Endodermal cell (in vitro differentiated cells): ENCODE results near the gene ANO9. TPM values are rescaled to one million over a fixed set of nuclear protein-coding genes. Genes with fewer than 3 reads are reported as not detected.
A peak's percentile ranks its signal among the peaks of the same experiment; 100 is the strongest.
"Not testable (repeated sequence)": the region's sequence is repeated elsewhere in the genome, so short reads cannot be mapped to it uniquely, and the experiment has no call there.

ENCODE experiments used
- DNase-seq: peaks from one replicate; pipeline ENCODE4 v3.0.0-alpha.2; 2017
- H3K27ac ChIP-seq: 2 replicates; pipeline ENCODE4 v1.5.1; 2013; ENCODE audit warnings: mild to moderate bottlenecking, low read depth, low read length, moderate library complexity
- H3K27me3 ChIP-seq: 2 replicates; pipeline ENCODE4 v1.6.1; 2013; ENCODE audit warnings: mild to moderate bottlenecking, low read length, moderate library complexity; ENCODE audit not compliant: insufficient read depth, control insufficient read depth, poor library complexity, severe bottlenecking
- H3K36me3 ChIP-seq: 2 replicates; pipeline ENCODE4 v1.7.0; 2013; ENCODE audit warnings: mild to moderate bottlenecking, low read length, moderate library complexity; ENCODE audit not compliant: control insufficient read depth, insufficient read depth
- H3K4me1 ChIP-seq: one replicate; pipeline ENCODE4 v1.7.0; 2013; ENCODE audit warnings: low read length; ENCODE audit not compliant: control insufficient read depth, insufficient read depth
- H3K4me3 ChIP-seq: 2 replicates; pipeline ENCODE4 v1.5.1; 2013; ENCODE audit warnings: mild to moderate bottlenecking, low read length, moderate library complexity
- H3K9ac ChIP-seq: 2 replicates; pipeline ENCODE4 v1.6.1; 2013; ENCODE audit warnings: mild to moderate bottlenecking, low read length, moderate library complexity; ENCODE audit not compliant: poor library complexity, severe bottlenecking; ENCODE audit errors: extremely low read depth
- H3K9me3 ChIP-seq: 2 replicates; pipeline ENCODE4 v1.6.1; 2013; ENCODE audit warnings: mild to moderate bottlenecking, low read length, moderate library complexity; ENCODE audit not compliant: control insufficient read depth
- H3K27ac Mint-ChIP-seq: 2 replicates; pipeline ENCODE4 v1.8.0; 2020; ENCODE audit warnings: mixed read lengths
- H3K27me3 Mint-ChIP-seq: 2 replicates; pipeline ENCODE4 v1.8.0; 2021; ENCODE audit warnings: mild to moderate bottlenecking, mixed read lengths; ENCODE audit not compliant: insufficient read depth
- H3K36me3 Mint-ChIP-seq: 2 replicates; pipeline ENCODE4 v1.8.0; 2020; ENCODE audit warnings: low read depth, mixed read lengths
- H3K4me1 Mint-ChIP-seq: 2 replicates; pipeline ENCODE4 v1.8.0; 2020; ENCODE audit warnings: mixed read lengths
- H3K4me3 Mint-ChIP-seq: 2 replicates; pipeline ENCODE4 v1.8.0; 2020; ENCODE audit warnings: mild to moderate bottlenecking, moderate library complexity, mixed read lengths
- H3K9me3 Mint-ChIP-seq: 2 replicates; pipeline ENCODE4 v1.8.0; 2020; ENCODE audit warnings: mild to moderate bottlenecking, mixed read lengths
- WGBS, 2 experiments: methylation state at CpG; one replicate each; pipeline versions ENCODE4 v1.1.5 to v1.1.7; 2013; ENCODE audit warnings: missing lambda C conversion rate in 2 of 2, mixed read lengths in 1 of 2; ENCODE audit not compliant: insufficient coverage in 1 of 2, insufficient read length in 1 of 2; 5-methylcytosine and 5-hydroxymethylcytosine counted together
- total RNA-seq, 2 donors: library from RNA; stranded (reverse); fragmentation: NEBNext Ultra II Directional in 1 of 2; extraction: Animal tissue kit (Norgen Biotek cat#: 25700) in 1 of 2; gene quantifications; 2 replicates in 1 of 2; 3 replicates in 1 of 2; pipeline ENCODE4 v1.2.1, GENCODE V29; 2021
- TF ChIP-seq, protein P1 (sequence below): fragments of 200-600 bp; sonication (generic); conservative IDR thresholded peaks from 2 replicates; pipeline ENCODE4 v1.5.0; 2021; ENCODE audit warnings: antibody characterized with exemption, mild to moderate bottlenecking

ANO9 gene
- total RNA-seq, 2 donors from 2014 or later: 16.8 to 17.8 TPM

GRCh38 chr11:425301-425700, 16.5 kb downstream of the ANO9 start:
- Mint-ChIP-seq H3K4me3 (no peak overlapping the region), H3K27ac (no peak overlapping the region), H3K9me3 (peaks cover 6% of the 10 kb centered on the region), H3K27me3 (peaks cover 31% of the 10 kb centered on the region), H3K4me1 (peaks cover 8% of the 10 kb centered on the region), H3K36me3 (peaks cover 4% of the 10 kb centered on the region)
- WGBS, 2 experiments: 91 to 100% methylated on average over 1 to 4 of the region's 4 CpGs
- no peak overlapping the region for H3K4me3 ChIP-seq
- H3K9me3 ChIP-seq: no peaks in the 10 kb centered on the region
- no peaks in the 10 kb centered on the region for H3K4me1 ChIP-seq
- no peak overlapping the region for H3K9ac ChIP-seq
- peaks cover 10% of the 10 kb centered on the region for H3K27me3 ChIP-seq
- TF ChIP-seq, protein P1, sequence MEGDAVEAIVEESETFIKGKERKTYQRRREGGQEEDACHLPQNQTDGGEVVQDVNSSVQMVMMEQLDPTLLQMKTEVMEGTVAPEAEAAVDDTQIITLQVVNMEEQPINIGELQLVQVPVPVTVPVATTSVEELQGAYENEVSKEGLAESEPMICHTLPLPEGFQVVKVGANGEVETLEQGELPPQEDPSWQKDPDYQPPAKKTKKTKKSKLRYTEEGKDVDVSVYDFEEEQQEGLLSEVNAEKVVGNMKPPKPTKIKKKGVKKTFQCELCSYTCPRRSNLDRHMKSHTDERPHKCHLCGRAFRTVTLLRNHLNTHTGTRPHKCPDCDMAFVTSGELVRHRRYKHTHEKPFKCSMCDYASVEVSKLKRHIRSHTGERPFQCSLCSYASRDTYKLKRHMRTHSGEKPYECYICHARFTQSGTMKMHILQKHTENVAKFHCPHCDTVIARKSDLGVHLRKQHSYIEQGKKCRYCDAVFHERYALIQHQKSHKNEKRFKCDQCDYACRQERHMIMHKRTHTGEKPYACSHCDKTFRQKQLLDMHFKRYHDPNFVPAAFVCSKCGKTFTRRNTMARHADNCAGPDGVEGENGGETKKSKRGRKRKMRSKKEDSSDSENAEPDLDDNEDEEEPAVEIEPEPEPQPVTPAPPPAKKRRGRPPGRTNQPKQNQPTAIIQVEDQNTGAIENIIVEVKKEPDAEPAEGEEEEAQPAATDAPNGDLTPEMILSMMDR: no peak
- H3K27ac ChIP-seq: no peak overlapping the region
- peak; percentile 2 for DNase-seq
- H3K36me3 ChIP-seq: no peaks in the 10 kb centered on the region

DNA sequence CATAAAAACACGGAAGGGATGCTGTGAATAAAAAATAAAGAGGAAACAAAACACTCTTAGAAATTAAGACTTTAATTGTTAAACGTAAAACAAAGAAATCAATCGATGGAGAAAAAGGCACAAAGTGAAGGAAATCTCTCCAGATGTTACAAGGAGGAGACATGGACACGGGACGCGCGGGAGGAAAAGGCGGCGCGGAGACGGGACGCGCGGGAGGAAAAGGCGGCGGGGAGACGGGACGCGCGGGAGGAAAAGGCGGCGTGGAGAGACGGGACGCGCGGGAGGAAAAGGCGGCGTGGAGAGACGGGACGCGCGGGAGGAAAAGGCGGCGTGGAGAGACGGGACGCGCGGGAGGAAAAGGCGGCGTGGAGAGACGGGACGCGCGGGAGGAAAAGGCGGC, 17.0 kb downstream of the ANO9 start:
- peaks cover 34% of the 10 kb centered on the region for H3K27me3 Mint-ChIP-seq
- not testable (repeated sequence) for H3K9me3 ChIP-seq, H3K27ac ChIP-seq, H3K27ac Mint-ChIP-seq, H3K4me1 ChIP-seq, H3K36me3 ChIP-seq, H3K4me3 ChIP-seq, H3K9ac ChIP-seq, H3K4me3 Mint-ChIP-seq, H3K36me3 Mint-ChIP-seq, H3K4me1 Mint-ChIP-seq, H3K9me3 Mint-ChIP-seq
- peak; percentile 13 for DNase-seq
- 66 to 90% methylated on average over 15 to 21 of the region's 45 CpGs for WGBS, 2 experiments
- H3K27me3 ChIP-seq: peaks cover 11% of the 10 kb centered on the region

DNA sequence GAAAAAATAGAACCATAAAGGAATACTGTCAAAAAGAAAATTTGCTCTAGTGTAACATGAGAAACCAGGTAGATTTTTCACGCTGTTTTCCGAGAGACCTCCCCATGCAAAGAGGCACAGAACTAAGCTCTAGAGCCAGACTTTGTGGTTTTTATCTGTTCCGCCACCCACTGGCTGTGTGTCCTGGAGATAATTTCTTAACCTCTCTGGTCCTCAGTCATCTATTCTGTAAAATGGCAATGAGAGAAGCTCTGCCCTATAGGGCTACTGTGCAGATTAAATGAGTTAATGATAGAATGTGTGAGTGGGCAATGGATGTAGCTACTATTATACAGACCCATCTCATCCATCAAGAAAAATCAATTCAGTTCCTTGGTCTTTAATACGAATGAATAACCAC, 17.6 kb downstream of the ANO9 start:
- peaks cover 38% of the 10 kb centered on the region for H3K27me3 Mint-ChIP-seq

More for the DNA sequence above, 17.6 kb downstream of the ANO9 start:
- Histone ChIP-seq H3K9ac (no peak overlapping the region), H3K4me1 (no peaks in the 10 kb centered on the region), H3K4me3 (no peak overlapping the region), H3K9me3 (no peaks in the 10 kb centered on the region), H3K27ac (no peak overlapping the region), H3K36me3 (no peaks in the 10 kb centered on the region), H3K27me3 (peaks cover 17% of the 10 kb centered on the region)
- TF ChIP-seq, protein P1: no peak
- Mint-ChIP-seq H3K9me3 (peaks cover 6% of the 10 kb centered on the region), H3K36me3 (peaks cover 4% of the 10 kb centered on the region), H3K27ac (no peak overlapping the region), H3K4me3 (no peak overlapping the region), H3K4me1 (peaks cover 8% of the 10 kb centered on the region)
- DNase-seq: no peak
- 83 to 88% methylated on average over 3 to 4 of the region's 4 CpGs for WGBS, 2 experiments
